ENCODE results near the gene ACTN1.

Gene ACTN1

GRCh38 chr14:68898248-68899032, 80.7 kb downstream of the ACTN1 start:
- no peak for TF ChIP-seq CTCF (IDR thresholded peaks at IDR 0.05; ENCODE audit: low read depth, low read length)
- no peak overlapping the region for H3K4me3 ChIP-seq (ENCODE audit: low read depth, low read length)

- TF ChIP-seq CTCF (IDR thresholded peaks at IDR 0.05; ENCODE audit: low read depth, low read length), result no peak
- no peak overlapping the region for H3K4me3 ChIP-seq (ENCODE audit: low read depth, low read length)
Measured at GRCh38 chr14:68897559-68898155, 81.4 kb downstream of the ACTN1 start.

GRCh38 chr14:68896132-68896531, 83.0 kb downstream of the ACTN1 start:
- no peak overlapping the region for H3K4me3 ChIP-seq (ENCODE audit: low read depth, low read length)

GRCh38 chr14:68894802-68895703, 84.0 kb downstream of the ACTN1 start:
- TF ChIP-seq CTCF (IDR thresholded peaks at IDR 0.05; ENCODE audit: low read depth, low read length), result no peak
- H3K4me3 ChIP-seq (ENCODE audit: low read depth, low read length), result no peak overlapping the region

More at GRCh38 chr14:68896132-68896531, 83.0 kb downstream of the ACTN1 start:
- TF ChIP-seq CTCF (IDR thresholded peaks at IDR 0.05; ENCODE audit: low read depth, low read length), result 0 out of 2 replicates have a peak, but pooled peaks have one; percentile 23

- no peak overlapping the region for H3K4me3 ChIP-seq (ENCODE audit: low read depth, low read length)
- no peak for TF ChIP-seq CTCF (IDR thresholded peaks at IDR 0.05; ENCODE audit: low read depth, low read length)
Measured at GRCh38 chr14:68894123-68894522, 85.0 kb downstream of the ACTN1 start.

- no peak for TF ChIP-seq CTCF (IDR thresholded peaks at IDR 0.05; ENCODE audit: low read depth, low read length)
- H3K4me3 ChIP-seq (ENCODE audit: low read depth, low read length), result no peak overlapping the region
Measured at GRCh38 chr14:68893566-68893965, 85.5 kb downstream of the ACTN1 start.

All from WI38 (cell line).